ENCODE data around the gene CCL4.

- TF ChIP-seq CTCF (IDR thresholded peaks at IDR 0.05; ENCODE audit: insufficient read depth, low read depth, low read length): no peak
- no peak for TF ChIP-seq EZH2 (IDR thresholded peaks at IDR 0.05; ENCODE audit: insufficient read depth, low read length)
These were observed 26.7 kb downstream of the CCL4 start for GRCh38 chr17:36130346-36130745.

Data from astrocyte (in vitro differentiated cells and primary cell).